GM12873 (cell line): ENCODE measurements around the gene SOX1.

Source experiments
- TF ChIP-seq, protein P1 (sequence below): IDR thresholded peaks from 2 replicates; pipeline ENCODE4 v1.5.1; 2012; ENCODE audit warnings: low read depth, mild to moderate bottlenecking, moderate library complexity, low read length, control low read depth; ENCODE audit not compliant: insufficient read depth; ENCODE audit errors: missing control alignments

Gene SOX1

DNA sequence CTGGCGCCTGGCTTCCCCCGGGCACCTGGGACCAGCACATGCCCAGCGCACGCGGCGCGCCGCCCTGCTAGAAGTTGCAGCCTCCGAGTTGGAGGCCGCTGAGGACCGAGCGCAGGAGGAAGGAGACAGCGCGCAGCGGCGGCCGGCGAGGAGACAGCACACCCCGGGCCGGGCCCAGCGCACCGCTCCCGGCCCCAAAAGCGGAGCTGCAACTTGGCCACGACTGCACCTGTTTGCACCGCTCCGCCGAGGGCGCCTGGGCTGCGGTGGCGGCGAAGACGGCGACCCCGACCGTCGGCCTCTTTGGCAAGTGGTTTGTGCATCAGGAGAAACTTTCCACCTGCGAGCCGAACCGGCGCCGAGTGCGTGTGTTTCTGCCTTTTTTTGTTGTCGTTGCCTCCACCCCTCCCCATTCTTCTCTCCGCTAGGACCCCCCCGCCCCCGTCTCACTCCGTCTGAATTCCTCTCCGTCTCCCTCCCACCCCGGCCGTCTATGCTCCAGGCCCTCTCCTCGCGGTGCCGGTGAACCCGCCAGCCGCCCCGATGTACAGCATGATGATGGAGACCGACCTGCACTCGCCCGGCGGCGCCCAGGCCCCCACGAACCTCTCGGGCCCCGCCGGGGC lies at the start of gene SOX1:
SOX1 (plus strand) TSS at position 34 of the 626 bp plus-strand sequence; CDS start at position 544, 510 bp downstream.
- TF ChIP-seq, protein P1, sequence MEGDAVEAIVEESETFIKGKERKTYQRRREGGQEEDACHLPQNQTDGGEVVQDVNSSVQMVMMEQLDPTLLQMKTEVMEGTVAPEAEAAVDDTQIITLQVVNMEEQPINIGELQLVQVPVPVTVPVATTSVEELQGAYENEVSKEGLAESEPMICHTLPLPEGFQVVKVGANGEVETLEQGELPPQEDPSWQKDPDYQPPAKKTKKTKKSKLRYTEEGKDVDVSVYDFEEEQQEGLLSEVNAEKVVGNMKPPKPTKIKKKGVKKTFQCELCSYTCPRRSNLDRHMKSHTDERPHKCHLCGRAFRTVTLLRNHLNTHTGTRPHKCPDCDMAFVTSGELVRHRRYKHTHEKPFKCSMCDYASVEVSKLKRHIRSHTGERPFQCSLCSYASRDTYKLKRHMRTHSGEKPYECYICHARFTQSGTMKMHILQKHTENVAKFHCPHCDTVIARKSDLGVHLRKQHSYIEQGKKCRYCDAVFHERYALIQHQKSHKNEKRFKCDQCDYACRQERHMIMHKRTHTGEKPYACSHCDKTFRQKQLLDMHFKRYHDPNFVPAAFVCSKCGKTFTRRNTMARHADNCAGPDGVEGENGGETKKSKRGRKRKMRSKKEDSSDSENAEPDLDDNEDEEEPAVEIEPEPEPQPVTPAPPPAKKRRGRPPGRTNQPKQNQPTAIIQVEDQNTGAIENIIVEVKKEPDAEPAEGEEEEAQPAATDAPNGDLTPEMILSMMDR = no peak

DNA sequence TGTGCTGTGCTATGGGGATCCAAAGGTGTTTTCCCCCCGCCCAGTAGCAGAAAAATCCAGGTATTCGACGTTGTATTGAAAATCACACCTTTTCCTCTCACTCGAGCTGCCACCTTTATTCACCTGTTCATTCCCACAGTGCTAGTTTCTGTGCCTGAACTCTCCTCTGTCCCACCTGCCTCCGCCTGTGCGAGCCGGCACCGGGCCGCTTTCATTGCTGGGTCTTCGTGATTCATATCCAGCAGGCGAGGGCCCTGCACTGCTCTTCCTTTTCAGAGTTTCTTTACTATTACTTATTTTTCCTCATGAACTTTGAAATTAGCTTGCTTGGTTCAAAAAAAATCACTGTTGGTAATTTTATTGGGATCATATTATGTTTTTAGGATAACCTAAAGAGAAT lies 42.4 kb upstream of the SOX1 start:
- TF ChIP-seq, protein P1 = no peak

DNA sequence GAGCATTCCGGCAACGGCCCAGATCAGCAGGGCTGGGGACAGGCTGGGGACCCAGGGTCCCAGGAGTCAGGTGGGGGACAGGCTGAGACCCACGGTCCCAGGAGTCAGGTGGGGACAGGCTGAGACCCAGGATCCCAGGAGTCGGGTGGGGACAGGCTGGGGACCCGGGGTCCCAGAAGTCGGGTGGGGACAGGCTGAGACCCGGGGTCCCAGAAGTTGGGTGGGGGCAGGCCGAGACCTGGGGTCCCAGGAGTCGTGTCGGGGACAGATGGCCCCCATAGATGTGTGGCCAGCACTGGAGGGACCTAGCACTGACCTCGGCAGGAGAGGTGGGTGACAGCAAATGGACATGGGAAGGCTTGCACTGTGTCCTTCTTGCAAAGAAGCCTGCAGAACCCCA lies 39.7 kb upstream of the SOX1 start:
- TF ChIP-seq, protein P1 = no peak

DNA sequence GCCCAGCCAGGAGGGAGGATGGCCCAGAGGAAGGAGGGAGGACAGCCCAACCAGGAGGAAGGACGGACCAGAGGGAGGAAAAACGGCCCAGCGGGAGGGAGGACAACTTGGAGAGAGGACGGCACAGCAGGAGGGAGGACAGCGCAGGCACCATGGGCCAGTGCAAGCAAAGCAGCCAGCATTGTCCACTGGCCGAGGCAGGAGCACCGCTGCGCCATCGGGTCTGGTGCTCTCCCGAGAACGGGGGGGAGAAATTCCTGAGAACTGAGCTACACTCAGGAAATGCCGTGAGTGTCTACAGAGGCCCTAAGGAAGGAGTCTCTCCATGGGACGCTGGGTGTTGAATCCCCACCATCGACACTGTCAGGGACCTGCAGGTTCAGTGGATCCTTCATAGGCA lies 38.5 kb upstream of the SOX1 start:
- TF ChIP-seq, protein P1 = no peak

- TF ChIP-seq, protein P1 = no peak
Measured at GRCh38 chr13:112029143-112029542, 37.8 kb upstream of the SOX1 start.

GRCh38 chr13:112032186-112032993 lies 34.6 kb upstream of the SOX1 start:
- TF ChIP-seq, protein P1 = no peak

DNA sequence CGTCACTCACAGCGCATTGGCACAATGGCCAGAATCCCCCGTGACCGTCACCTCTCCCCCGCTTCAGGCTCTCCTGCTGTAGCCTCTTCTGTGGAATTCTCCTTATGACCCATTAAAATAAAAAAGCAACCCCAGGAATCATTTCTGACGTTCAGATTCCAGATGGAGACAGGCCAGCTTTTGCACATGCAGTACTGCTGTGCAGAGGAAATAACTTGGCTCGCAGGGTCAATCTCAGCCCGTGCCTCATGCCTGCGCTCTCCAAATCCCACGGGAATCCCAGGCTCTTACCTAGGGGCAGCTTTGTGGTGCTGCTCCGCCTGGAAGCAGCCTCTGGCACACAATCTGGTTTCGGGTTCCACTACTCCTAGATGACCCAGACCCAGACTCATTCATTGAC lies 32.7 kb upstream of the SOX1 start:
- TF ChIP-seq, protein P1 = no peak
